Liver (tissue), 9 donors: ENCODE data around the gene RIBC1. TPM values are rescaled to one million over a fixed set of nuclear protein-coding genes. Genes with fewer than 3 reads are reported as not detected.

Source experiments
- DNase-seq: peaks from one replicate; pipeline ENCODE4 v3.0.0-alpha.2; 2017; ENCODE audit warnings: low spot score
- H3K27ac ChIP-seq, 2 donors: one replicate each; pipeline ENCODE4 v1.7.0; 2013; ENCODE audit warnings: inconsistent platforms in 2 of 2, low read length in 2 of 2, control low read depth in 1 of 2, low read depth in 1 of 2, mild to moderate bottlenecking in 1 of 2
- H3K27me3 ChIP-seq, 4 donors: one replicate each; pipeline versions ENCODE4 v1.6.1 to v1.7.0; 2013; ENCODE audit warnings: low read length in 3 of 4, inconsistent platforms in 1 of 4, mild to moderate bottlenecking in 1 of 4, moderate library complexity in 1 of 4; ENCODE audit not compliant: control insufficient read depth in 4 of 4, insufficient read depth in 4 of 4
- H3K36me3 ChIP-seq, 4 donors: one replicate each; pipeline versions ENCODE4 v1.6.1 to v1.7.0; 2013; ENCODE audit warnings: low read length in 3 of 4, mild to moderate bottlenecking in 3 of 4, low read depth in 1 of 4, moderate library complexity in 1 of 4; ENCODE audit not compliant: control insufficient read depth in 4 of 4, insufficient read depth in 3 of 4
- H3K4me1 ChIP-seq, 4 donors: one replicate each; pipeline versions ENCODE4 v1.6.1 to v1.7.0; 2013; ENCODE audit warnings: low read length in 3 of 4, mild to moderate bottlenecking in 3 of 4, moderate library complexity in 1 of 4; ENCODE audit not compliant: control insufficient read depth in 4 of 4, insufficient read depth in 4 of 4
- H3K4me3 ChIP-seq, 3 donors: one replicate each; pipeline versions ENCODE4 v1.6.1 to v1.7.0; 2013; ENCODE audit warnings: low read length in 3 of 3, control low read depth in 1 of 3, low read depth in 1 of 3, mild to moderate bottlenecking in 1 of 3
- H3K9ac ChIP-seq, 2 donors: one replicate each; pipeline ENCODE4 v1.7.0; 2013; ENCODE audit warnings: low read length in 2 of 2, mild to moderate bottlenecking in 2 of 2, moderate library complexity in 2 of 2, control low read depth in 1 of 2, low read depth in 1 of 2
- H3K9me3 ChIP-seq, 4 donors: one replicate each; pipeline versions ENCODE4 v1.6.1 to v1.7.0; 2013; ENCODE audit warnings: low read length in 3 of 4; ENCODE audit not compliant: control insufficient read depth in 4 of 4
- ATF3 ChIP-seq: IDR thresholded peaks from 2 replicates; pipeline ENCODE4 v1.6.1; 2016; ENCODE audit warnings: antibody characterized with exemption
- CTCF ChIP-seq: fragments of 150-350 bp; IDR thresholded peaks from 2 replicates; pipeline ENCODE4 v1.5.1; 2017; ENCODE audit warnings: improper control_type of control experiment, low read depth, low read length; ENCODE audit not compliant: missing input control
- EGR1 ChIP-seq, 2 donors: IDR thresholded peaks; 2 replicates each; pipeline ENCODE4 v1.6.1; 2016 to 2018; ENCODE audit warnings: antibody characterized with exemption in 2 of 2, low read depth in 2 of 2
- FOXA1 ChIP-seq: IDR thresholded peaks from 2 replicates; pipeline ENCODE4 v1.6.1; 2016; ENCODE audit warnings: antibody characterized with exemption
- HNF4G ChIP-seq: IDR thresholded peaks from 2 replicates; pipeline ENCODE4 v1.6.1; 2016; ENCODE audit warnings: antibody characterized with exemption
- JUND ChIP-seq, 2 donors: IDR thresholded peaks; 2 replicates each; pipeline ENCODE4 v1.6.1; 2016; ENCODE audit warnings: antibody characterized with exemption in 2 of 2
- NR2F2 ChIP-seq: IDR thresholded peaks from 2 replicates; pipeline ENCODE4 v1.6.1; 2016; ENCODE audit warnings: antibody characterized with exemption
- RAD21 ChIP-seq, 2 donors: IDR thresholded peaks; 2 replicates each; pipeline ENCODE4 v1.6.1; 2016; ENCODE audit warnings: antibody characterized with exemption in 2 of 2, mild to moderate bottlenecking in 2 of 2
- REST ChIP-seq: IDR thresholded peaks from 2 replicates; pipeline ENCODE4 v1.6.1; 2016; ENCODE audit warnings: antibody characterized with exemption, mild to moderate bottlenecking
- RXRA ChIP-seq, 2 donors: IDR thresholded peaks; 2 replicates each; pipeline ENCODE4 v1.6.1; 2017 to 2018; ENCODE audit warnings: antibody characterized with exemption in 2 of 2, mild to moderate bottlenecking in 1 of 2
- SP1 ChIP-seq: IDR thresholded peaks from 2 replicates; pipeline ENCODE4 v1.6.1; 2018; ENCODE audit warnings: antibody characterized with exemption, mild to moderate bottlenecking
- YY1 ChIP-seq: IDR thresholded peaks from 2 replicates; pipeline ENCODE4 v1.6.1; 2016; ENCODE audit warnings: antibody characterized with exemption, mild to moderate bottlenecking
- WGBS: extraction: QIAGEN DNeasy Blood & Tissue Kit; methylation state at CpG from one replicate; pipeline ENCODE4 v1.1.7; 2013; 5-methylcytosine and 5-hydroxymethylcytosine counted together
- polyA plus RNA-seq, 2 donors: library from polyadenylated mRNA; stranded (reverse) in 1 of 2; unstranded in 1 of 2; fragments of 200-250 nt in 1 of 2; fragments of >200 nt in 1 of 2; fragmentation: Nextera tagmentation in 1 of 2; extraction: Ambion mirVana in 1 of 2; gene quantifications; one replicate each; pipeline versions ENCODE4 v1.2.1 to v1.2.3, GENCODE V29; 2013 to 2015
- total RNA-seq, 2 donors: library from RNA; depleted of rRNA; stranded (reverse); fragments of >200 nt; gene quantifications; one replicate each; pipeline ENCODE4 v1.2.3, GENCODE V29; 2014
- TF ChIP-seq, protein P1 (sequence below): IDR thresholded peaks from 2 replicates; pipeline ENCODE4 v1.6.1; 2016; ENCODE audit warnings: antibody characterized with exemption
- donor health status: healthy.
- donor health status: healthy.
- donor health status: healthy.
- donor health status: healthy.
- donor health status: healthy.

Gene RIBC1
- total and polyA plus RNA-seq, 4 donors, result 0.08 to 0.42 (median 0.20) TPM

- TF ChIP-seq RAD21 (IDR thresholded peaks at IDR 0.05), result no peak
Measured at GRCh38 chrX:53377464-53377863, 45.2 kb upstream of the RIBC1 start (continued).

GRCh38 chrX:53379008-53379710, 43.5 kb upstream of the RIBC1 start:
- Histone ChIP-seq H3K4me1 (no peaks in the 10 kb centered on the region), H3K27ac (no peak overlapping the region), H3K36me3 (peaks cover 6 to 65% (median 37%) of the 10 kb centered on the region in 4 donors), H3K27me3 (no peaks in the 10 kb centered on the region), H3K9ac (no peak overlapping the region), H3K9me3 (no peaks in the 10 kb centered on the region), H3K4me3 (no peak overlapping the region)
- TF ChIP-seq CTCF (no peak), JUND (IDR thresholded peaks at IDR 0.05) (no peak), YY1 (no peak), NR2F2 (no peak), HNF4G (no peak), FOXA1 (no peak), REST (no peak)
- TF ChIP-seq, protein P1, sequence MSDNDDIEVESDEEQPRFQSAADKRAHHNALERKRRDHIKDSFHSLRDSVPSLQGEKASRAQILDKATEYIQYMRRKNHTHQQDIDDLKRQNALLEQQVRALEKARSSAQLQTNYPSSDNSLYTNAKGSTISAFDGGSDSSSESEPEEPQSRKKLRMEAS, result no peak
- WGBS, result 99% methylated on average over 3 of the region's 3 CpGs
- no peak for DNase-seq

DNA sequence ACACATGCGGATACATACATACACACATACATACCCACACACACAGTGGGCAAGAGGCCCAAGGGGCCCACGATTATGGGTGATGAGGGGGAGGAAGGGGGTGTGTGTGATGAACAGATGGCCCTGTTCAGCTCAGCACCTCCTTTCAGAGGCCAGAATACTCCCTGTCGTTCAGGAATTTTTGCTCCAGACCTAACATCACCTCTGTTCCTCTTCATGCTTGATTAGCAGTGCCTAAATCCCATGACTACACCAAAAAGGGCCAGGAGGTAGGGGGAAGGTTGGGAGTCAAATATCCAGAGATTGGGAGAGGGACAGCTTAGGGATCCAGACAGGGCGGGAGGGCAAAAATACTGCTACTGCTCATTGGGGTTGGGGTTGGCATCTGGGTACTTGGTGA, 42.9 kb upstream of the RIBC1 start:
- no peak for DNase-seq
- no peaks in the 10 kb centered on the region for H3K27me3 ChIP-seq
- H3K36me3 ChIP-seq, result peaks cover 6 to 65% (median 37%) of the 10 kb centered on the region in 4 donors
- WGBS, result 86% methylated on average over 4 of the region's 4 CpGs
- no peaks in the 10 kb centered on the region for H3K9me3 ChIP-seq
- H3K4me3 ChIP-seq, result no peak overlapping the region
- TF ChIP-seq SP1, result no peak
- no peak for TF ChIP-seq ATF3
- TF ChIP-seq EGR1 (IDR thresholded peaks at IDR 0.05; ENCODE audit: low read depth in 2 of 2), result no peak
- TF ChIP-seq CTCF, result no peak
- TF ChIP-seq REST, result no peak
- TF ChIP-seq YY1, result no peak
- TF ChIP-seq NR2F2, result no peak
- TF ChIP-seq, protein P1, result no peak
- TF ChIP-seq RXRA (IDR thresholded peaks at IDR 0.05), result no peak
- no peak for TF ChIP-seq HNF4G
- H3K27ac ChIP-seq, result no peak overlapping the region
- H3K9ac ChIP-seq, result no peak overlapping the region
- H3K4me1 ChIP-seq, result no peaks in the 10 kb centered on the region
